Omental fat pad (tissue), 4 donors: ENCODE results near the gene INPP5A. TPM values are rescaled to one million over a fixed set of nuclear protein-coding genes. Genes with fewer than 3 reads are reported as not detected.

Source experiments
- ATAC-seq: fragments of 150-250 bp; one replicate; pipeline ENCODE4 v1.9.1; 2016; ENCODE audit warnings: mild to moderate bottlenecking, moderate library complexity; ENCODE audit not compliant: low FRiP score
- DNase-seq: peaks from one replicate; pipeline ENCODE4 v3.0.0-alpha.2; 2019; ENCODE audit warnings: low spot score
- CTCF ChIP-seq, 3 donors: fragments of 450-650 bp; IDR thresholded peaks; one replicate each; pipeline ENCODE4 v1.5.1; 2016 to 2017; ENCODE audit warnings: antibody characterized with exemption in 3 of 3, mild to moderate bottlenecking in 3 of 3, moderate library complexity in 2 of 3
- total RNA-seq, 4 donors: library from RNA; depleted of rRNA; stranded (reverse); fragments of >200 nt; gene quantifications; one replicate each; pipeline ENCODE4 v1.1.0, GENCODE V29; 2016

INPP5A gene
- total RNA-seq, 4 donors from 2014 or later = 34.1 to 49.3 (median 43.3) TPM

- no peak for ATAC-seq
- DNase-seq = peak; percentile 18
Observed at GRCh38 chr10:132608511-132609195, 71.1 kb downstream of the INPP5A start.

DNA sequence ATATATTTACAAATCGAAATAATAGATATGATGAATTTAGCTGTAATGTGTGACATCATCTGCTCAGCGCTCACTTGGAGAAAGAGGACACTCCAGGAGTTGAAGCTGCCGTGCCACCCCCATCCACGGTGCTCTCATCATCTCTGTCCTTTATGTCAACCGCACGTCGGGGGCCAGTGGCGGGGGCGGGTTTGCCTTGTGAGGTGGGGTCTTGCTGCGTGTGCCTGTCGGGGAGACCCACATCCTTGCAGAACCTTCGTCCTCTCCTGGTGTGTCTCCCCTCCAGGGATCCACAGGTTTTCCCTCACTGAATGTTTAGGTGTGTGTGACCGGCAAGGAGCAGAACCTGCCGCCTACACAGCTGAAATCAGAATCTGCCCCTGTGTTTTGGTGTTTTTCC, 71.6 kb downstream of the INPP5A start:
- DNase-seq (peak; percentile 8), ATAC-seq (no peak)
- TF ChIP-seq CTCF (IDR thresholded peaks at IDR 0.05) = no peak

More at GRCh38 chr10:132608511-132609195, 71.1 kb downstream of the INPP5A start:
- no peak for TF ChIP-seq CTCF (IDR thresholded peaks at IDR 0.05)

- DNase-seq (peak; percentile 12), ATAC-seq (no peak)
- no peak for TF ChIP-seq CTCF (IDR thresholded peaks at IDR 0.05)
Observed at GRCh38 chr10:132610071-132610701, 72.6 kb downstream of the INPP5A start.

DNA sequence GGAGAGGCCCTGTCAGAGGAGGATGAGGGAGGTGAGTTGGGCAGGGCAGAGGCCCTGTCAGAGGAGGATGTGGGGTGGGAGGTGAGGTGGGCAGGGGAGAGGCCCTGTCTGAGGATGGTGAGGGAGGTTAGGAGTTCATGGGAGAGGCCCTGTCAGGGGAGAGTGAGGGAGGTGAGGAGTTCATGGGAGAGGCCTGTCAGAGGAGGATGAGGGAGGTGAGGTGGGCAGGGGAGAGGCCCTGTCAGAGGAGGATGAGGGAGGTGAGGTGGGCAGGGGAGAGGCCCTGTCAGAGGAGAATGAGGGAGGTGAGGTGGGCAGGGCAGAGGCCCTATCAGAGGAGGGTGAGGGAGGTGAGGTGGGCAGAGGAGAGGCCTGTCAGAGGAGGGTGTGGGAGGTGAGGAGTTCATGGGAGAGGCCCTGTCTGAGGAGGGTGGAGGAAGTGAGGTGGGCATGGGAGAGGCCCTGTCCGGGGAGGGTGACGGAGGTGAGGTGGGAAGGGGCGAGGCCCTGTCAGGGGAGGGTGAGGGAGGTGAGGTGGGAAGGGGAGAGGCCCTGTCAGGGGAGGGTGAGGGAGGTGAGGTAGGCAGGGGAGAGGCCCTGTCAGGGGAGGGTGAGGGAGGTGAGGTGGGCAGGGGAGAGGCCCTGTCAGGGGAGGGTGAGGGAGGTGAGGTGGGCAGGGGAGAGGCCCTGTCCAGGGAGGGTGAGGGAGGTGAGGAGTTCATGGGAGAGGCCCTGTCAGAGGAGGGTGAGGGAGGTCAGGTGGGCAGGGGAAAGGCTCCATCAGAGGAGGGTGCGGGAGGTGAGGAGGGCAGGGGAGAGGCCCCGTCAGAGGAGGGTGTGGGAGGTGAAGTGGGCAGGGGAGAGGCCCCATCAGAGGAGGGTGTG, 73.7 kb downstream of the INPP5A start:
- no peak for TF ChIP-seq CTCF (IDR thresholded peaks at IDR 0.05)
- no peak for DNase-seq
- no peak for ATAC-seq

GRCh38 chr10:132611986-132612385, 74.4 kb downstream of the INPP5A start:
- TF ChIP-seq CTCF (IDR thresholded peaks at IDR 0.05) = no peak
- no peak for ATAC-seq
- DNase-seq = no peak

GRCh38 chr10:132612571-132613504, 75.3 kb downstream of the INPP5A start:
- no peak for DNase-seq

More at GRCh38 chr10:132612571-132613504, 75.3 kb downstream of the INPP5A start:
- no peak for TF ChIP-seq CTCF (IDR thresholded peaks at IDR 0.05)
- no peak for ATAC-seq
